HEK293 (cell line): ENCODE results near the gene MPC1.

Source experiments
- CTCF ChIA-PET: fragments of 350-600 bp; formaldehyde crosslinking; extraction: SDS; loops from one replicate; lab custom pipeline; 2021; ENCODE audit warnings: antibody characterized with exemption; lab: Yijun Ruan, JAX
- POLR2A ChIA-PET: fragments of 300-600 bp; formaldehyde crosslinking; extraction: SDS; loops from one replicate; lab custom pipeline; 2020; ENCODE audit warnings: antibody characterized with exemption, inconsistent platforms; lab: Yijun Ruan, JAX
- H3K27ac ChIP-seq: fragments of 200-500 bp; sonication (Bioruptor generic); 2 replicates; pipeline ENCODE4 v1.5.1; 2014; ENCODE audit warnings: low read depth, low read length, control low read depth, inconsistent platforms; ENCODE audit errors: extremely low read depth
- H3K36me3 ChIP-seq, 2 experiments: fragments of 200-500 bp in 1 of 2; sonication (Bioruptor generic) in 1 of 2; 1 replicate in 1 of 2; 2 replicates in 1 of 2; pipeline ENCODE4 v1.5.1; 2014 to 2017; ENCODE audit warnings: inconsistent platforms in 2 of 2, low read length in 2 of 2; ENCODE audit not compliant: control insufficient read depth in 2 of 2, insufficient read depth in 1 of 2
- H3K4me1 ChIP-seq: fragments of 200-500 bp; sonication (Bioruptor generic); 2 replicates; pipeline ENCODE4 v1.5.1; 2014; ENCODE audit warnings: mild to moderate bottlenecking, low read length, inconsistent platforms; ENCODE audit not compliant: control insufficient read depth, insufficient read depth
- H3K4me3 ChIP-seq: 2 replicates; pipeline ENCODE4 v1.5.1; 2011; ENCODE audit warnings: low read depth, mild to moderate bottlenecking, control low read depth, low read length, moderate library complexity
- H3K9me3 ChIP-seq: fragments of 200-500 bp; sonication (Bioruptor generic); 2 replicates; pipeline ENCODE4 v1.5.1; 2014; ENCODE audit warnings: low read depth, low read length, inconsistent platforms; ENCODE audit not compliant: control insufficient read depth, insufficient read depth
- EGR2 ChIP-seq: fragments of 450-650 bp; formaldehyde crosslinking; IDR thresholded peaks from 2 replicates; pipeline ENCODE4 v1.5.1; 2016; ENCODE audit warnings: low read depth, missing biosample characterization, missing genetic modification characterization
- FEZF1 ChIP-seq: fragments of 450-650 bp; formaldehyde crosslinking; IDR thresholded peaks from 2 replicates; pipeline ENCODE4 v1.5.1; 2016; ENCODE audit warnings: missing biosample characterization, missing genetic modification characterization
- GFI1B ChIP-seq: fragments of 450-650 bp; formaldehyde crosslinking; IDR thresholded peaks from 2 replicates; pipeline ENCODE4 v1.5.1; 2016; ENCODE audit warnings: missing biosample characterization, missing genetic modification characterization
- MEIS1 ChIP-seq: sonication (generic); formaldehyde crosslinking; IDR thresholded peaks from 2 replicates; pipeline ENCODE4 v1.8.1; 2022; ENCODE audit warnings: missing genetic modification reagents, mild to moderate bottlenecking, borderline replicate concordance
- SALL2 ChIP-seq: fragments of 450-650 bp; formaldehyde crosslinking; IDR thresholded peaks from 2 replicates; pipeline ENCODE4 v1.5.0; 2017; ENCODE audit warnings: missing biosample characterization, mild to moderate bottlenecking, missing genetic modification characterization, borderline replicate concordance
- ZBTB10 ChIP-seq: fragments of 450-650 bp; formaldehyde crosslinking; IDR thresholded peaks from 2 replicates; pipeline ENCODE4 v1.5.1; 2016; ENCODE audit warnings: missing biosample characterization, missing genetic modification characterization
- ZBTB6 ChIP-seq: fragments of 450-650 bp; formaldehyde crosslinking; IDR thresholded peaks from 2 replicates; pipeline ENCODE4 v1.5.1; 2017; ENCODE audit warnings: missing biosample characterization, missing genetic modification characterization
- ZFHX2 ChIP-seq: fragments of 450-650 bp; formaldehyde crosslinking; conservative IDR thresholded peaks from 2 replicates; pipeline ENCODE4 v1.5.1; 2016; ENCODE audit warnings: missing biosample characterization, missing genetic modification characterization
- ZIC2 ChIP-seq: fragments of 450-650 bp; formaldehyde crosslinking; IDR thresholded peaks from 2 replicates; pipeline ENCODE4 v1.5.1; 2016; ENCODE audit warnings: missing biosample characterization, missing genetic modification characterization
- ZNF121 ChIP-seq: fragments of 450-650 bp; formaldehyde crosslinking; IDR thresholded peaks from 2 replicates; pipeline ENCODE4 v1.5.1; 2016; ENCODE audit warnings: missing biosample characterization, missing genetic modification characterization
- ZNF24 ChIP-seq: fragments of 450-650 bp; formaldehyde crosslinking; IDR thresholded peaks from 2 replicates; pipeline ENCODE4 v1.5.1; 2016; ENCODE audit warnings: missing biosample characterization, missing genetic modification characterization
- ZNF473 ChIP-seq: fragments of 450-650 bp; formaldehyde crosslinking; IDR thresholded peaks from 2 replicates; pipeline ENCODE4 v1.5.1; 2017; ENCODE audit warnings: missing biosample characterization, missing genetic modification characterization
- ZNF529 ChIP-seq: fragments of 450-650 bp; formaldehyde crosslinking; IDR thresholded peaks from 2 replicates; pipeline ENCODE4 v1.5.1; 2017; ENCODE audit warnings: missing genetic modification characterization, missing biosample characterization; ENCODE audit not compliant: insufficient replicate concordance
- ZNF692 ChIP-seq: fragments of 450-650 bp; formaldehyde crosslinking; IDR thresholded peaks from 2 replicates; pipeline ENCODE4 v1.5.1; 2016; ENCODE audit warnings: missing biosample characterization, missing genetic modification characterization
- ZSCAN4 ChIP-seq: fragments of 450-650 bp; formaldehyde crosslinking; IDR thresholded peaks from 2 replicates; pipeline ENCODE4 v1.5.1; 2017; ENCODE audit warnings: missing biosample characterization, missing genetic modification characterization

The MPC1 gene

GRCh38 chr6:166410426-166410935 lies 27.7 kb upstream of the MPC1 start (continued):
- TF ChIP-seq ZBTB10 (tag by site-specific recombination) (no peak), MEIS1 (no peak), ZFHX2 (tag by site-specific recombination) (no peak), ZNF121 (tag by site-specific recombination) (no peak), GFI1B (tag by site-specific recombination) (no peak)

- H3K4me1 ChIP-seq: no peaks in the 10 kb centered on the region
- CTCF ChIA-PET: interaction anchor here (1.6 kb wide), 1 partner anchor 8 kb away, joined by 11 read pairs; no protein-coding TSS in a partner anchor
- POLR2A ChIA-PET: no interaction called here
- no peaks in the 10 kb centered on the region for H3K36me3 ChIP-seq
- TF ChIP-seq SALL2 (tag by site-specific recombination) (no peak), ZNF529 (no peak), ZFHX2 (tag by site-specific recombination) (peak; percentile 90), EGR2 (tag by site-specific recombination) (peak; percentile 89), ZSCAN4 (0 out of 2 replicates have a peak, but pooled peaks have one; percentile 21), FEZF1 (tag by site-specific recombination) (no peak)
- H3K4me3 ChIP-seq: no peak overlapping the region
- H3K9me3 ChIP-seq: no peaks in the 10 kb centered on the region
- H3K27ac ChIP-seq: no peak overlapping the region
These were observed 26.4 kb upstream of the MPC1 start for GRCh38 chr6:166408936-166409755.

GRCh38 chr6:166406197-166406596 lies 23.5 kb upstream of the MPC1 start:
- no peaks in the 10 kb centered on the region for H3K9me3 ChIP-seq
- ChIA-PET POLR2A (no interaction called here), CTCF (interaction anchor here (1.8 to 2.1 kb wide), 2 partner anchors 93 to 130 kb away, joined by 5 to 6 read pairs; no protein-coding TSS in a partner anchor)
- no peak overlapping the region for H3K27ac ChIP-seq
- peaks cover 5% of the 10 kb centered on the region for H3K4me1 ChIP-seq
- TF ChIP-seq ZBTB6 (tag by site-specific recombination) (peak; percentile 37; the same call in 1 of the 2 replicates), ZNF473 (no peak)
- TF ChIP-seq, all 188 proteins: peak for 1
- Histone ChIP-seq H3K4me3 (no peak overlapping the region), H3K36me3 (no peaks in the 10 kb centered on the region)

GRCh38 chr6:166405386-166405785 lies 22.6 kb upstream of the MPC1 start:
- Histone ChIP-seq H3K27ac (no peak overlapping the region), H3K9me3 (no peaks in the 10 kb centered on the region), H3K4me3 (no peak overlapping the region), H3K36me3 (no peaks in the 10 kb centered on the region)
- CTCF ChIA-PET: interaction anchor here (0.7 to 2.1 kb wide), 4 partner anchors 24 to 159 kb away, joined by 3 to 6 read pairs (median 5); no protein-coding TSS in a partner anchor
- TF ChIP-seq ZNF24 (tag by site-specific recombination) (no peak), ZIC2 (tag by site-specific recombination) (0 out of 2 replicates have a peak, but pooled peaks have one; percentile 13), ZNF692 (tag by site-specific recombination) (no peak)
- TF ChIP-seq, all 188 proteins: peak for 1
- POLR2A ChIA-PET: no interaction called here
- peaks cover 5% of the 10 kb centered on the region for H3K4me1 ChIP-seq
